ENCODE results near the gene MASTL.

GRCh38 chr10:27155066-27155754 lies at the start of gene MASTL:
- TF ChIP-seq CTCF (conservative IDR thresholded peaks at IDR 0.05) (no peak), EZH2 (IDR thresholded peaks at IDR 0.05; ENCODE audit: low read depth) (no peak)
